ENCODE data around the gene SCRN2.

Gene SCRN2

DNA sequence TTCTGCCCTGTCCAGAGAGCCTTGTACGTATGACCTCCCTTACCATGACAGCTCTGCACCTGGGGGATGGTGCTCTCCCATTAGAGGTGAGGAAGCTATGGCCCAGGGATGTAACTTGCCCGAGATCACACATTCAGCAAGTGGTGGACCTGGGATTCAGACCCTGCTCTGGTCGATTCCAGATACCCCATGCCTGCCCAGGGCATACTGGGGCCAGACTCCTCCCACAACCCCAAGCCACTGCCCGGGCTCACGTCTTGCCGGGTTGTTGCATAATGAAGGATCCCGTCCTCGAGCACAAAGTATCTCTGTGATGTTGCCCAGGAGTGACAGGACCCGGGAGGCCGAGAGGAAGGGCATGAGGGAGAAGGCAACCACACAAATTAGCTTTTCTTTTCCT lies 21.6 kb downstream of the SCRN2 start:
- no peak for DNase-seq

DNA sequence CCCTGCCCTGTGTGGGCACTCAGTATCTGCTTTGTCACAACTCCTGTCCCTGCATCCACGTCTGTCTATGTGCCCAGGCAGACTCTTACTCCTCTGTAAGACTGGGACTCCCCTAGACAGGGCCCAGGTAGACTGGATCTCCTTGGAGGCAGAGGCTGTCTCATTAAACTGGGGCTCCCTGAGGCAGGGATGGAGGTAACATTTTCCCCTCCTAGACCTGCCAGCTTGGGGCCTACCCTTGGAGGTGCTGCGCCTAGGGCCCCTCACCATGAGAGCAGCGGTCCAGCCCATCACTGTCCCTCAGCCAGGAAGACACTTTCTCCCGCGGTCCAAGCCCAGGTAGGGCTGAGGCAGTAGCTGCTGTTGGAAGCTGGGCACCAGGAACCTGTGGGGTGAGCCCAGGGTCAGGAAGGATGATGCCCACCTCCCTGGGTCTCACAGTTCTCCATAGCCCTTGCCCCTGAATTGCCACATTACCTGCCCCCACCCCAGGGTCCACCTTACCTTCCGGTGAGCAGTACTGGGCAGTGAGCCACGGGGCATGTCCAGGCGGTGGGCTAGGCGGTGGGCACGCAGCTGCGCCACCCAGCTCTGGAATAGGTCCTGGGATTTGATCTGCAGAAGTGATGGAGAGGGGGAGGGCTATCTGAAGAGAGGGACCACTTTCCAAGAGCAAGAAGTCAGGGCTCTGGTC lies 22.9 kb downstream of the SCRN2 start:
- DNase-seq: no peak

DNA sequence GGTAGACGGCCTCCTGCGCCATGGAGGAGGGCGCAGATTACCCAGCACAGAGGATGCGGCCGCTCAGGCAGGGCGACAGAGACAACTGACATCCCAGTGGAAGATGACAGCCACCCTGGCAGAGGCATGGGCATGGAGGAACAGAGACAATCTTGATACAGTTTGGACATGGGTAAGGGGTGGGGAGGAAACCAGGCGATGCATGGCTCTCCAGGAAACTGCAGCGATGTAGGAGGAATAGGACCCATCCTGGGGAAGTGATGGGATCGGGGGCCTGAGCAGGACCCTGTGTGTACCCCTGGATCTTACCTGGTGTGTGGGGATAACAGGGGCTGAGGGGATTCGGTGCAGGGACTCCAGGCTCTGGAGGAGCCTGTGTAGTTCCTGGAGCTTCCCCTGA lies 24.1 kb downstream of the SCRN2 start:
- no peak for DNase-seq

DNA sequence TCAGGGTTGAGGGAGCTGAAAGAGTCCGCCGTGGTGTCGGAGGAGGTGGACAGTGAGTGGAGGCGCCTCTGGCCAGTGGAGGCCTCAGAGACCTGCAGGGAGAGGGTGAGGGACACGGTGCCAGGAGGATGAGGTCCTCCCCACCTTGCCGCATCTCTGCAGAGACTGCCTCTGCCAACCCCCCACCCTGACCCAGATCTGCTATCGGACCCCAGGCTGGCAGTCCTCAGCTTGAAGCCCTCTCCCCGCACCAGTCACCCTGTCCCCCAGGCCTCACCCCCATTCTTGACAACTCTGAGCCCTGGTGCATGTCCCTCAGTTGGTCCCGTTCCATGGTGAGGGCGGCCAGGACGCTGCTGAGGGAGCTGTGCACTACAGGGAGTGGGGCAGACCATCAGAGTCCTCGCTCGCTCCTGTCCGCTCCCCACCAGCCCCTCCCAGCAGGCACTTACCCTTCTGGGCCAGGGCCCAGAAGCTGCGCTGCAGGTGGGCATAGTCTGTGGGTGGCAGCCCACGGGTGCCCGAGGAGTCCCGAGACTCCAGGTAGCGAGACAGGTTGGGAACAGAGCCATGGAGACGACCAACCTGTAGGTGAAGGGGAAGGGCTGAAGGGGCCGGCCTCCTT lies 24.9 kb downstream of the SCRN2 start:
- DNase-seq: no peak

DNA sequence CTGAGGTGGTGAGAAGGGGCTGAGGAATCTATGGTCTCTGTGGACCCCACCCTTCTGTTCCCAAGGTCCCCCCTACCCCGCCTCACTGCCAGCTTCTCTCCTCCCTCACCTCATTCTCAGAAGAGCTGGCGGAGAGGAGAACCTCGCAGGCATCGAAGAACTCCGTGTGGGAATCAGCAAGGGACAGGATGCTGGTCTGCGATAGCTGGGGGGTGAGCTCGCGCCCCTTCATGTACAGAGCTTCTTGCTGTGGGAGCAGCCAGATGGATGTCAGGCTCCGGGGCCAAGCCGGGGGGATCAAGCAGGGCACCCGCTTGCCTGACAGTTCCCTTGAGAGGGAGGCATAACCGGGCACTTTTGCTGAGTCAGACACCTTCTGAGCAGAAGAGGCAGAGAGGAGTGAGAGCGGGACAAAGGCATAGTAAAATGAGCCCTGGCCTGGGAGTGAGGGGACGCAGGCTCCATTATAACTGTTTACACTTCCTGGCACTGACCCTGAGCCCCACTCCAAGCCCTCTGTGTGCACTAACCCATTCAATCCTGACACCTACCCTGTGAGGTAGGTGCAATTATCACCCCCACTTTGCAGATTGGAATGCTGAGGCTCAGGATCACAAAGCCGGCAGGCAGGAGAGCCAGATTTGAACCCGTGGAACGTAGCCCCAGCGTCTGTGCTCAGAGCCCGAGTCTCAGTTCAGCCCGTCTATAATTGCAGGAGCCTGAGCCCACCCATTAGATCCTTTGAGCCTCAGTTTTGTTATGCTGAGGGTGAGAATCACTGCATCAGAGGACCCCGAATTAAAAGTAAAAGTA lies 25.8 kb downstream of the SCRN2 start:
- DNase-seq: no peak

DNA sequence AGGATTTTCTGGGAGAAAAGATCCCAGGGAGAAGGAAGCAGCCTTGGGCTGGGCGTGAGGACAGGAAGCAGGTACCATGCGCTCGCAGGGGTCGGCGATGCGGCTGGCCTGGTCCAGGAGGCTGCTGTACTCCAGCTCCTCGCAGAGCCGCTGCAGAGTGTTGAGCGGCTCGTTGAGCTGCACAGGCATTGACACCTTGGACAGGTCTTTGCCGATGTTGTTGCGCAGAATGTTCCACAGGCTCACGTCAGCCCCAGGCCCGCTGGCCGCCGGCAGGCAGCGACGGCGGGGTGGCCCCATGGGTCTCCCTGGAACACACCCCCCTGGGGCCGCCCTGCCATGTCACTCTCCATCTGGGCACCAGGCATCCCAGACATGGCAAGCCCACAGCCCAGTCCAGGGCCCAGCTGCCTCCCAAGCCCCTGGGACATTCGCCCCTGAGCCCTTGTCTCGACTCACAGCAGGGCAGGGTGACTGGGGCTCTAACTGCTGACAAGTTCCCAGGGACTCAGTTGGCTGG lies 27.5 kb downstream of the SCRN2 start:
- no peak for DNase-seq

DNA sequence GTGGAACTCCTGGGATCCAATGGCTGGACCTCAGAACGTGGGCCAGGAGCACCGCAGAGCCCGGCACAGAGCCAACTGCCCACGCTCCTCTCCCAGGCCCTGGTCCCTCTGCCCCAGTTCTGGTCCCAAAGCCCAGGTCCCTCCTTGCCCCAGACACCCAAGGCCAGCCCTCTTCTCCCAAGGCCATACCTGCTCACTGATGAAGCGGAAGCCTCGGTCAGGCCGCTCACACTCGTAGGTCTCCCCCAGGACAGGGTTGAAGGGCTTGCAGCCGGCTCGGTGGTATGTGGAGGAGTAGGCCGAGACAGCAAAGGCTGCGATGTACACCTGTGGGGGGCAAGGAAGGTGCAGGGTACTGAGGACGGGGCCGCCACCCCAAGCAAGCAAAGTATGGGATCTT lies 28.0 kb downstream of the SCRN2 start:
- no peak for DNase-seq

DNA sequence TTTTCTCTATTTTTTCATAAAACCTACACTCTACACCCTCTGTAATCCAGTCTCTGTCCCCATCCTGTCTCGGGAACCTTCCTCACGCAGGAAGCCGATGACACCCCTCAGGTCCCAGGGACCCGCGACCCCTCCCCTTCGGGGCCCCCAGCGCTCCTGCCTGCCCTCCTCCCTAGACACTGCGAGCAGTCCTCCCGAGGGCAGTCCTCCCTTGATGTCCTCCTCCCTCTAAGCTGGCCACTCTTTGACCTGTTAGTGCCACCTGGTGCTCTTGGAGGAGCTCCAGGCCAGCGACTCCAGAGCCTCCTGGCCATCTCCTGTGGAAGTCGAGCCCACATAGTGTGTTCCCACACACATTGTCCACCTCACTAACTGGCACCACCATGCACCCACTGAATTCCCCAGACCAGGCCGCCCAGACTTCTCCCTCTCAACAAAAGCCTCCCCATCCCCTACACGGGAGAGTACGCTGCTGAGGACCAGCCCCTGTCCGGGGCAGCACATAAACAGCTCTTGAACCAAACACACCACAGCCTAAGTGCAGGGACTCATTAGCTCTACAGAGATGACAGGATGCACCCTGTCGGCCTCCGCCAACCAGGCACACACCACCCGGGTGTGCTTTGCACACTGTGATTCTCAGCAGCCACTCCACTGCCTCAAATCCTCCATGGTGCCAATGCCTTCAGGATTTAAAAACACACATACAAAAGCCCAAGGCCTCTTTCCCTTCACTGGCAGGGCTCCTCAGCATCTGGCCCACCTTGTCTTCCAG lies 28.7 kb downstream of the SCRN2 start:
- no peak for DNase-seq

DNA sequence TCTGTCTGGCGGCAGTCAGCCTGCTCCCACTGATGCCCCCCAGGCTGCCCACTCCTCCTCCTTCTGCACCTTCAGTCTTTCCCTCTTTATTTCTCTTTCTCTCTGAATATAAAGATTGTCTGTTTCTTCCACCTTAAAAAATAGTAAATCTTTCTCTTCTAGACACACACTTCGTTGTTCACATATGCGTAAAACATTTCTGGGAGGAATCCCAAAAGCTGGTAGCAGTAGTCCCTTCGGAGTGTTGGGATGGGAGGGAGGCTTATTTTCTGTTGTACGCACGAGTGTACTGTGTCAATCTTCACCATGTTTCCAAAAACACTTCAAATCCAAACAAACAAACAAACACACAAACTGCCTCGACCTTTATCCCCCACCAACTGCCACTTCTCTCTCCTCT lies 29.4 kb downstream of the SCRN2 start:
- DNase-seq: no peak

DNA sequence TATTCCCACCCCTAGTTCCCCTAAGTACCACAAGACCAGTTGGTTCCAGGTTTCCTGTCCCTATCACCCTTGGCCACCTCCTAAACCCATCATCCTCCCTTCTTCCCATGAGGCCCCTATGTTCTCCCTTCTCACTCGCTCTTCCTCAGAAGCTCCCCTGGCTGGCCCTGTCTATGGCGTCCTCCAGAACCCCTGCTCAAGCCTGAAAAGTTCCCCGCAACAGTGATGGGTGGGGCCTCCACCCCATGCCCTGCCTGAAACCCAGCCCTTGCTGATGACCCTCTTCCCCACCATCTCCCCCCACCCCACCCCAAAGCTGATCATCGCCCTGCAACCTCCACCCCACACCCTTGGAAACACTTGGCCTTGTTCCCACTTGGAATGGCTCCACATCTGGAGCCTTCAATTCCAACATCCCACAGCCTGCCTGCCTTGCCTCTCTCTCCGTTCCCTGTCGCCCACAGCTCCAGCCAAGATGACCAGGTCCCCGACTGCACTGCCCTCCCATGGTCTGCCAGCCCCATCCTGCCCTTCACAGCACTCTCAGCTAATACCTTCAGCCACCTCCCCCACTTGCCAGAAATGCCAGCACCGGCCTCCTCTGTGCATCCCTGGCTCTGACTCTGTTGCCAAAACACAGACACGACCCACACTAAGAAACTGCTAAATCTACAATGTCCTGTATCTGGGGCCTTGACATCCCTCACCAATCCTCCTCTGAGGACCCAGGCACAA lies 30.0 kb downstream of the SCRN2 start:
- DNase-seq: no peak

DNA sequence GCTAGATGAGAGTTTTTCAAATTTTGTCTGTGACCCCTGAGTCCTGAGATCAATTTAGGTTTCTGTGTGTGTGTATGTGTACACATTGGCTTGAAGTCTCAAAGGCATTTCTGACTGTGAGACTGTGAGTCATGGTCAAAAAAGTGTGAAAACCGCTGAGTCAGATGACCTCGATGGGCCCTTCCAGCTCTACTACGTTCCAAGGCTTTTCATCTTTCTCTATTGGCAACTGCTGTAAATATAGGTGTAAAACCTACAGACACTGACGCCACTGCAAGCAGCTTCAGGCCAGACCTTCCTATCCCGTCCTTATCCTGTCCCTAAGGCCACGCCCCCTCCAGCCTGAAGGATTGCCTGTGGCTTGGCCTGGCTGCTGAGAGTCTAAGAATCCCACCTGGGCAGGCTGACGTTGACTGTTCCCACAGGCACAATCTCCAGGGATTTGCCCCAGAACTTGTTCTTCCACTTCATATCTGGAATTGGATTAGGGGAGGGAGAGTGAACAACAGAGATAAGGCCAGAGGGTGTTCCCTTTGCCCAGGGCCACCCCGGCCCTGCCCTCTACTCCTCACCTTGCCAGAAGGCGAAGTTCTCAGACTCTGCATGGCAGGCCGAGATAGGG lies 30.8 kb downstream of the SCRN2 start:
- no peak for DNase-seq

DNA sequence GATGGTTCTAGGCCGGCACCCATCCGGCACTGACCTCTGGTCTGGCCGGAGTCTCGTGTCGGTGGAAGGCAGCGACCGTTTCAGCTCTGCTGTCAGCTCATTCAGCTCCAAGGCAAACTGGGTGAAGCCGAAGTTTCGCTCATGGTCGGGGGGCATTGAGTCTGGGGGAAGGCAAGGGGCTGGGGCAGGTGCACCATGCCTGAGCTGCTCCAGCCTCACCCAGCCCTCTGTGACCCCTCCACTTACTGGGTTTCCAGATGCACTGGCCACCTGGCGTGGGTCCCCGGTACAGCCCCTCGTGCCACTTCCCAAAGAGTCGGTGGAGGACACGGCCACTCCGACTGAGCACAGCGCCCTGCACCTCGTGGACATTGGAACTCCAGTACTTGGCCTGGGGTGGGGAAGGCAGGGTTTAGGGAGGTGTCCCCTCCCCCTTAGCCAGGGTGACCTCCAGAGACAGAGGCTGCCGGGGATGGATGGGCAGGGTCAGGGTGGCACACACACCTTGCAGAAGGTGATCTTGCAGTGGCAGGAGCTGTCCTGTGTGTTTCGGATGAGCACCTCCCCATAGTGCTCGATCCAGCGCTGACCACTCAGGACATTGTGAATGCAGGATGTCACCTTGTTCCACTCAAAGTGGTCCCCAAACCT lies 32.1 kb downstream of the SCRN2 start:
- no peak for DNase-seq

DNA sequence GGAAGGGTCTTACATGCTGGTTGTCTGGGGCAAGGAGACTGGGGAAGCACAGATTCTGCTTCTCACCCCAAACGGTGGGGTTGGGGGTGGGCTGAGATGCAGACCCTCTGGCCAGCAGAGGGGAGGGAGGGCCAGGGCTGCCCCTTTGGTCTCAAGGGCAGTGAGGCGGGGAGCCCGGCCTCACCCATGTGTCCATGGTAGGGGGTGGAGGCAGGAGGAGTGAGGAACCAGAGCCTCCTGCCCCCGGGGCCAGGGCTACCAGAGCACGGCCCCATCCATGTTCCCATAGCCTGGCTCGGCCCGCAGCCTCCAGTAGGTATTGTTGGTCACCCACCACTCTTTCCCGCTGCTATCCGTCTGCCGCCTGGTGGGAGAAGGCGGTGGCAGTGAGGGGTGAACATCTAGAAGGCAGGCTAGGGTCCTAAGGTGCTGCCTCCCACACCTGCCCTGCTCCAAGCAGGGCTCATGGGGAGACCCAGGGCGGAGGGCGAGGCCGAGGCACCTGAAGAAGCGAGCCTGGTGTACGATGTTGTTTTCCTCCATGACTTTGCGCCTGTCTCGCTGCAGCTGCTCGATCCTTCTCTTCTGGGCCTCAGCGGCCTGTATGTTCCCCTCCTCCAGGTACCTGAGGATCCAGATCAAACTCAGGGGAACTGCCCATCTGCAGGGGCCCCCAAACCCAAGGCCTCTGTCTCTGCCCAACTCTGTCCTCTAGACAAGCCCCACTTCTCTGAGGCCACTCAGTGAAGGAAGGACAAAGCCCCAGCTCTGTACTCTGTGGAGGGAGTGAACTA lies 32.8 kb downstream of the SCRN2 start:
- DNase-seq: no peak

DNA sequence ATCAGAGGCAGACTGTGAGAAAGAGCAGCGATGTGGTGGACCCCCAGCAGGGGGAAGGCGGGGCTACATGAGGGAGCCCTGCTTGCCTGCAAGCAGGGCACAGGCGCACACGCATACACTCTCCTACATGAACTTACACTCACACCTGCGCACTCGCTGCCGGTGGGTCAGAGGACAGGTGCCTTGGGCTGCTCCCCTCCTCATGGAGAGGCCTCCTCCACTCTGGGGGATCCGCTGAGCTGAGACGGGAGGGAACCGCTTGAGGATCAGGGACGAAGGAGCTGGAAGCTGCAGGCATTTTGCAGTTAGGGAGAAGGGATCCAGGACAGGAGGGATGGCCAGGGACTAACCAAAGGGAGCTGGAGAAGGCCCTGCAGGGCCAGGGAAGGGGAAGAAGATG lies 33.7 kb downstream of the SCRN2 start:
- no peak for DNase-seq

DNA sequence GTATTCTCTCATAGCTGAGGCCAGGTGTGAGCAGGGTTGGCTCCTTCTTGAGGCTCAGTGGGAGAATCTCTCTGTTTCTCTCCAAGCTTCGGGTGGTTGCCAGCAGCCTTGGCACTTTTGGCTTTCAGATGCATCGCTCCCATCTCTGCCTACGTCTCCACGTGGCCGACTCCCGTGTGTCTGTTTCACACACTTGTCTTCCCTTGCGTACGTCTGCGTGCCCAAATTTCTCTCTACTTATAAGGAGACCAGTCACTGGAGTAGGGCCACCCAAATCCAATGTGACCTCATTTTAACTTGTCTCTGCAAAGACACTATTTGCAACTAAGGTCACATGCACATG lies 34.2 kb downstream of the SCRN2 start:
- no peak for DNase-seq

DNA sequence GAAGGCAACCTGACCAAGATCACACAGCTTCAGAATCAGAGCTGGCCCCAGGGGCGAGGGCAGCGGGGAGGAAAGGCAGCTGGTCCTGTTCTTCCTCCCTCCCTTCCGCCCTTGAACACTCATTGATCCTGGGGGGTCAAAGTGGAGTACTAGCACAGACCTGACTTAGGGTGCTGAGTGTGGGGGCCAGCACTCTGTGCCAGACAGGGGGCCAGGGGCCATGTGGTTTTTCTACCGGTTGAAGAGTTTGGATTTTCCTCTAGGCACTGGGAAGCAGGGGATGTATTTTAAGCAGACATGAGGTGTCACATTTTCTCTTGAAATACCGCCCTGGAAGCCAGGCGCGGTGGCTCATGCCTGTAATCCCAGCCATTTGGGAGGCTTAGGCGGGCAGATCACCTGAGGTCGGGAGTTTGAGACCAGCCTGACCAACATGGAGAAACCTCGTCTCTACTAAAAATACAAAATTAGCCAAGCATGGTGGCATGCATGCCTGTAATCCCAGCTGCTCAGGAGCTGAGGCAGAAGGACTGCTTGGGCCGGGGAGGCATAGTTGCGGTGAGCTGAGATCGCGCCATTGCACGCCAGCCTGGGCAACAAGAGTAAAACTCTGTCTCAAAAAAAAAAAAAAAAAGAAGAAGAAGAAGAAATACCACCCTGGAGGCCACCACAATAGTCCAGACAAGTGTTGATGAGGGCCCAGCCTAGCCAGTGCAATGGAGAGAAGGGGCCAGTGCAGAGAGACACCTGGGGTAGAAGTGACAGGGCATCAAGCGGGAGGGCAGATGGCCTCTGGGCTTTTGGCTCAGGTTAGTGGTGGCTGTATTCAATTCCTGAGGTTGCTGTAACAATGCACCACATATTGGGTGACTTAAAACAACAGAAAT lies 34.8 kb downstream of the SCRN2 start:
- DNase-seq: no peak

DNA sequence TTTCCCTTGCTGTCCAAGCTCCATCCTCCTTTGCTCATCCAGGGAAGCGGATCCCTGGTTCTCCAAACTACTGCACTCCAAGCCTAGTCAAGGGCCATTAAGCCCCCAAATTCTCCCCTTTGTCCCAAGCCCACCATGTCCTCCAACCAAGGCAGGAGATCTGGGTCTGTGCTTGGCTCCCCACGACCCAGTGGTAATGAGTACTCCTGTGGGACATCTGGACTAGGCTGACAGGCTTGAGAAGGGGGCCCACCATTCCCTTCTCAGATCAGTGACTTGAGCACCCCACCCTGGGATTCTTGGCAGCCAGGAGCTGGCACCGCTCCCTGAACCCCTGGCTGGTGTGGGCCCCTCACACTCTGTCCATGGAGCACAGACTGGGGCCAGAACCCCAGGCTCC lies 36.6 kb downstream of the SCRN2 start:
- no peak for DNase-seq

DNA sequence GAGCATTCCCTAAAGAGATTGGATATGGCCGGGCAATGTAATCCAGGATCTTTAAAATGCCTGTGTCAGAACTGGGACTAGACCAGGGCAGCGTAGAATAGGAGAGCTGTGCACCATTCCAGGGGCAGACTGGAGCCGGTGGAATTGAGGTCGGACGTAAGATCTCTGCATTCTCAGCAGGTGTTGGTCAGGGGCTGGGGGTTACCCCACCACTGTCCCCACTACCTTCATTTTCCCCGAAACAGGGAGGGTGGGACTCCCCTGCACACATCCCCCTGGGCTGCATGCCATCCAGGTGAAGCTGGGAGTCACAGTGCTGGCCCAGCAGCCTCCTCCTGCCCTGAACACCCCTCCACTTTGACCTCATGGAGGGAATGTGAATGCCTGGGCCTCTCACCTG lies 37.3 kb downstream of the SCRN2 start:
- DNase-seq: no peak

DNA sequence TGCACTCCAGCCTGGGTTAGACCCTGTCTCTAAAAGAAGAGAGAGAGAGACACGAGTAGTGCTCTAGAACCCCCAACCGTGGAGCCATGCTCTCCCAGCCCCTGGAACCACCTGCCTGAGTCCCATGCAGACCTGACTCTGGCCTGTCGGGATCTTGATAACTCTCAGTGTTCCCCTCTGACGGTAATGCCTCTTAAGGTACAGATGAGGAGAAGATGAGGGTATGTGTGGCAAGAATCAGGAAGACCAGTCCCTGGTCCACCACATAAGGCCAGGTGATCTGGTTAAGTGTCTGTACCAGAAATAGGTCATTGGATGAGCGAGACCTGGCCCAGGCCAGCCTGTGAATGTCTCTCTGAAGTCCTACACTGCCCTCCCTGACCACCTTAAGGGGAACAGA lies 37.9 kb downstream of the SCRN2 start:
- no peak for DNase-seq
